GM21447 (cell line): ENCODE results near the gene VAT1L.

ENCODE experiments used
- ATAC-seq: cut with Tn5 transposase; IDR thresholded peaks from one replicate; pipeline ENCODE4 v1.9.1; 2021; ENCODE audit not compliant: unreplicated experiment

Gene VAT1L

GRCh38 chr16:77868052-77868451 is 79.7 kb downstream of the VAT1L start:
- peak; percentile 36 for ATAC-seq

- peak; percentile 90 for ATAC-seq
Measured at GRCh38 chr16:77868478-77868877, 80.1 kb downstream of the VAT1L start.

- ATAC-seq = no peak
Measured at GRCh38 chr16:77869997-77870813, 81.8 kb downstream of the VAT1L start.

GRCh38 chr16:77871932-77872331 is 83.6 kb downstream of the VAT1L start:
- ATAC-seq = no peak

GRCh38 chr16:77873066-77873465 is 84.7 kb downstream of the VAT1L start:
- no peak for ATAC-seq

GRCh38 chr16:77874347-77874746 is 86.0 kb downstream of the VAT1L start:
- no peak for ATAC-seq

- ATAC-seq = no peak
Measured at GRCh38 chr16:77876776-77877175, 88.4 kb downstream of the VAT1L start.

- no peak for ATAC-seq
Measured at GRCh38 chr16:77877712-77878347, 89.5 kb downstream of the VAT1L start.

GRCh38 chr16:77881355-77882030 is 93.1 kb downstream of the VAT1L start:
- no peak for ATAC-seq

- ATAC-seq = no peak
Measured at GRCh38 chr16:77882358-77882757, 94.0 kb downstream of the VAT1L start.

- no peak for ATAC-seq
Measured at GRCh38 chr16:77885571-77886295, 97.4 kb downstream of the VAT1L start.

GRCh38 chr16:77888871-77889270 is 100.5 kb downstream of the VAT1L start:
- no peak for ATAC-seq

- ATAC-seq = no peak
Measured at GRCh38 chr16:77890075-77890474, 101.7 kb downstream of the VAT1L start.

- ATAC-seq = no peak
Measured at GRCh38 chr16:77894162-77894561, 105.8 kb downstream of the VAT1L start.

- ATAC-seq = no peak
Measured at GRCh38 chr16:77895962-77896361, 107.6 kb downstream of the VAT1L start.

- no peak for ATAC-seq
Measured at GRCh38 chr16:77896415-77897128, 108.2 kb downstream of the VAT1L start.

GRCh38 chr16:77897129-77897437 is 108.7 kb downstream of the VAT1L start:
- no peak for ATAC-seq

GRCh38 chr16:77897831-77898605 is 109.7 kb downstream of the VAT1L start:
- no peak for ATAC-seq

GRCh38 chr16:77898671-77899211 is 110.4 kb downstream of the VAT1L start:
- no peak for ATAC-seq

GRCh38 chr16:77899416-77899815 is 111.1 kb downstream of the VAT1L start:
- no peak for ATAC-seq
